ENCODE results near the gene ARFGEF2.
"Not testable (repeated sequence)": the region's sequence is repeated elsewhere in the genome, so short reads cannot be mapped to it uniquely, and the experiment has no call there.

Gene ARFGEF2

GRCh38 chr20:48926821-48927220, 5.3 kb downstream of the ARFGEF2 start:
- in situ Hi-C loops (cut with MboI; ENCODE audit: low sequenced_read_pairs) = no loop called here

GRCh38 chr20:48928832-48929725, 7.6 kb downstream of the ARFGEF2 start:
- in situ Hi-C loops (cut with MboI; ENCODE audit: low sequenced_read_pairs) = no loop called here

- in situ Hi-C loops (cut with MboI; ENCODE audit: low sequenced_read_pairs) = no loop called here
Observed at GRCh38 chr20:48930035-48930434, 8.5 kb downstream of the ARFGEF2 start.

GRCh38 chr20:48930878-48931277, 9.4 kb downstream of the ARFGEF2 start:
- in situ Hi-C loops (cut with MboI; ENCODE audit: low sequenced_read_pairs) = no loop called here

GRCh38 chr20:48931527-48932374, 10.2 kb downstream of the ARFGEF2 start:
- in situ Hi-C loops (cut with MboI; ENCODE audit: low sequenced_read_pairs) = no loop called here

GRCh38 chr20:48932375-48932941, 10.9 kb downstream of the ARFGEF2 start:
- in situ Hi-C loops (cut with MboI; ENCODE audit: low sequenced_read_pairs) = no loop called here

GRCh38 chr20:48933017-48933766, 11.7 kb downstream of the ARFGEF2 start:
- in situ Hi-C loops (cut with MboI; ENCODE audit: low sequenced_read_pairs) = no loop called here

GRCh38 chr20:48934273-48934877, 12.9 kb downstream of the ARFGEF2 start:
- in situ Hi-C loops (cut with MboI; ENCODE audit: low sequenced_read_pairs) = not testable (repeated sequence)

- in situ Hi-C loops (cut with MboI; ENCODE audit: low sequenced_read_pairs) = not testable (repeated sequence)
Observed at GRCh38 chr20:48934966-48935365, 13.5 kb downstream of the ARFGEF2 start.

- in situ Hi-C loops (cut with MboI; ENCODE audit: low sequenced_read_pairs) = not testable (repeated sequence)
Observed at GRCh38 chr20:48936178-48936577, 14.7 kb downstream of the ARFGEF2 start.

- in situ Hi-C loops (cut with MboI; ENCODE audit: low sequenced_read_pairs) = no loop called here
Observed at GRCh38 chr20:48937674-48938073, 16.2 kb downstream of the ARFGEF2 start.

GRCh38 chr20:48938670-48939069, 17.2 kb downstream of the ARFGEF2 start:
- in situ Hi-C loops (cut with MboI; ENCODE audit: low sequenced_read_pairs) = no loop called here

- in situ Hi-C loops (cut with MboI; ENCODE audit: low sequenced_read_pairs) = no loop called here
Observed at GRCh38 chr20:48940170-48940569, 18.7 kb downstream of the ARFGEF2 start.

GRCh38 chr20:48941467-48941866, 20.0 kb downstream of the ARFGEF2 start:
- in situ Hi-C loops (cut with MboI; ENCODE audit: low sequenced_read_pairs) = no loop called here

GRCh38 chr20:48942730-48943129, 21.2 kb downstream of the ARFGEF2 start:
- in situ Hi-C loops (cut with MboI; ENCODE audit: low sequenced_read_pairs) = no loop called here

- in situ Hi-C loops (cut with MboI; ENCODE audit: low sequenced_read_pairs) = no loop called here
Observed at GRCh38 chr20:48944663-48945297, 23.3 kb downstream of the ARFGEF2 start.

- in situ Hi-C loops (cut with MboI; ENCODE audit: low sequenced_read_pairs) = no loop called here
Observed at GRCh38 chr20:48945840-48946514, 24.5 kb downstream of the ARFGEF2 start.

GRCh38 chr20:48948612-48949011, 27.1 kb downstream of the ARFGEF2 start:
- in situ Hi-C loops (cut with MboI; ENCODE audit: low sequenced_read_pairs) = no loop called here

All from HL-60/S4 (cell line).